Muscle of leg (tissue), 9 donors: ENCODE measurements around the gene SCYL3. TPM values are rescaled to one million over a fixed set of nuclear protein-coding genes. Genes with fewer than 3 reads are reported as not detected.

Experiments used
- polyA plus RNA-seq, 8 donors: library from polyadenylated mRNA; unstranded; fragments of 120-200 nt; gene quantifications; one replicate each; pipeline versions ENCODE4 v1.2.1 to v1.2.3, GENCODE V29; 2013; ENCODE audit warnings: inconsistent platforms in 1 of 8, low replicate concordance in 1 of 8; ENCODE audit not compliant: insufficient read length in 8 of 8, insufficient read depth in 1 of 8
- total RNA-seq: library from RNA; stranded (reverse); fragments of 120-200 nt; gene quantifications from one replicate; pipeline ENCODE4 v1.2.4, GENCODE V29; 2013

Gene SCYL3
- total and polyA plus RNA-seq, 9 donors = 7.5 to 10.3 (median 8.8) TPM

Other genes with a start within 250 kb of the SCYL3 start
- gene SELL, start 182.3 kb downstream of the SCYL3 start, total RNA-seq = 0.84 TPM
- gene SELL, start 182.3 kb downstream of the SCYL3 start, polyA plus RNA-seq = 1 to 10 TPM; 1.6 to 3.8 (median 2.3) TPM
- 1.6 TPM for gene SELE, start 159.8 kb downstream of the SCYL3 start, total RNA-seq
- 1 to 10 TPM in 3 of 8 donors, under 1 TPM in 5; 0.79 to 3.3 (median 0.93) TPM for gene SELE, start 159.8 kb downstream of the SCYL3 start, polyA plus RNA-seq
- gene METTL18, start 99.0 kb downstream of the SCYL3 start, total RNA-seq = 9.9 TPM
- gene METTL18, start 99.0 kb downstream of the SCYL3 start, polyA plus RNA-seq = 1 to 10 TPM; 5.7 to 9.8 (median 7.7) TPM
- 36.5 TPM for gene KIFAP3, start 180.8 kb upstream of the SCYL3 start, total RNA-seq
- gene KIFAP3, start 180.8 kb upstream of the SCYL3 start, polyA plus RNA-seq = 10 to 100 TPM; 28.8 to 41.2 (median 34.4) TPM